Mammary epithelial cell (primary cell): ENCODE results near the gene DENND1A.
"Not testable (repeated sequence)": the region's sequence is repeated elsewhere in the genome, so short reads cannot be mapped to it uniquely, and the experiment has no call there.

ENCODE experiments used
- CTCF ChIP-seq, 2 donors: IDR thresholded peaks in 1 of 2; conservative IDR thresholded peaks in 1 of 2; 2 replicates each; pipeline ENCODE4 v1.5.1; 2011 to 2012; ENCODE audit warnings: inconsistent platforms in 2 of 2, low read length in 2 of 2, mild to moderate bottlenecking in 2 of 2, control low read depth in 1 of 2, low read depth in 1 of 2; ENCODE audit not compliant: insufficient read depth in 1 of 2; ENCODE audit errors: extremely low read depth in 1 of 2
- EZH2 ChIP-seq: IDR thresholded peaks from 2 replicates; pipeline ENCODE4 v1.6.1; 2012; ENCODE audit warnings: low read length, inconsistent platforms, borderline replicate concordance

GRCh38 chr9:123903550-123903949 lies 26.4 kb downstream of the DENND1A start:
- TF ChIP-seq EZH2; CTCF (conservative IDR thresholded peaks at IDR 0.05 in 1 of 2, IDR thresholded peaks at IDR 0.05 in 1 of 2; ENCODE audit: extremely low read depth in 1 of 2, insufficient read depth in 1 of 2, low read depth in 1 of 2, low read length in 2 of 2): not testable (repeated sequence)
